ENCODE data around the gene LMF1.

The LMF1 gene

GRCh38 chr16:924063-924462 lies 46.7 kb downstream of the LMF1 start:
- DNase-seq = no peak

GRCh38 chr16:923184-923583 lies 47.6 kb downstream of the LMF1 start:
- no peak for DNase-seq

GRCh38 chr16:922051-922450 lies 48.7 kb downstream of the LMF1 start:
- no peak for DNase-seq

- no peak for DNase-seq
Measured at GRCh38 chr16:921321-921905, 49.4 kb downstream of the LMF1 start.

GRCh38 chr16:920717-921116 lies 50.1 kb downstream of the LMF1 start:
- DNase-seq = no peak

GRCh38 chr16:920051-920681 lies 50.6 kb downstream of the LMF1 start:
- no peak for DNase-seq

- DNase-seq = no peak
Measured at GRCh38 chr16:919658-920050, 51.1 kb downstream of the LMF1 start.

- no peak for DNase-seq
Measured at GRCh38 chr16:918741-919657, 51.8 kb downstream of the LMF1 start.

GRCh38 chr16:918068-918467 lies 52.7 kb downstream of the LMF1 start:
- DNase-seq = no peak

GRCh38 chr16:917591-918061 lies 53.2 kb downstream of the LMF1 start:
- no peak for DNase-seq

- no peak for DNase-seq
Measured at GRCh38 chr16:916035-916799, 54.6 kb downstream of the LMF1 start.

- DNase-seq = no peak
Measured at GRCh38 chr16:915546-915945, 55.2 kb downstream of the LMF1 start.

- no peak for DNase-seq
Measured at GRCh38 chr16:914440-914839, 56.3 kb downstream of the LMF1 start.

- DNase-seq = no peak
Measured at GRCh38 chr16:913817-914439, 56.9 kb downstream of the LMF1 start.

- DNase-seq = no peak
Measured at GRCh38 chr16:912684-913613, 57.8 kb downstream of the LMF1 start.

- no peak for DNase-seq
Measured at GRCh38 chr16:912322-912683, 58.5 kb downstream of the LMF1 start.

- DNase-seq = no peak
Measured at GRCh38 chr16:911604-912321, 59.0 kb downstream of the LMF1 start.

GRCh38 chr16:911101-911500 lies 59.7 kb downstream of the LMF1 start:
- DNase-seq = no peak

GRCh38 chr16:910181-910580 lies 60.6 kb downstream of the LMF1 start:
- no peak for DNase-seq

GRCh38 chr16:909281-910000 lies 61.3 kb downstream of the LMF1 start:
- DNase-seq = no peak

All from activated CD8-positive, alpha-beta memory T cell treated with anti-CD3 and anti-CD28 coated beads for 24 hours (primary cell).